SK-N-MC (cell line): Measurements from ENCODE around the gene MYO16.

ENCODE experiments used
- EZH2 ChIP-seq: fragments of 200-600 bp; sonication (generic); IDR thresholded peaks from one replicate; pipeline ENCODE4 v1.6.1; 2017; ENCODE audit warnings: antibody characterized with exemption
- FOXP2 ChIP-seq: optimal IDR thresholded peaks from 2 replicates; pipeline ENCODE3; 2011; ENCODE audit warnings: mild to moderate bottlenecking, moderate library complexity; ENCODE audit not compliant: insufficient read depth; ENCODE audit errors: extremely low read length, control extremely low read depth
- POLR2AphosphoS5 ChIP-seq: IDR thresholded peaks from 2 replicates; pipeline ENCODE4 v1.6.1; 2012; ENCODE audit warnings: mild to moderate bottlenecking, low read depth, low read length, borderline replicate concordance

- TF ChIP-seq POLR2AphosphoS5 = no peak
- TF ChIP-seq EZH2 = no peak
- no peak for TF ChIP-seq FOXP2
These were observed 577.2 kb downstream of the MYO16 start for GRCh38 chr13:109206616-109207015.
